Peyer's patch (tissue), 4 donors: ENCODE data around the gene SKA3. TPM values are rescaled to one million over a fixed set of nuclear protein-coding genes. Genes with fewer than 3 reads are reported as not detected.
"Not testable (repeated sequence)": the region's sequence is repeated elsewhere in the genome, so short reads cannot be mapped to it uniquely, and the experiment has no call there.

Source experiments
- DNase-seq, 3 donors: peaks; one replicate each; pipeline ENCODE4 v3.0.0-alpha.2; 2017 to 2019
- H3K27ac ChIP-seq, 4 donors: fragments of 200-600 bp; sonication (generic); one replicate each; pipeline ENCODE4 v1.5.1; 2016 to 2019
- H3K27me3 ChIP-seq, 2 donors: fragments of 200-600 bp; sonication (generic); one replicate each; pipeline ENCODE4 v1.5.1; 2019
- H3K36me3 ChIP-seq, 3 donors: fragments of 200-600 bp; sonication (generic); one replicate each; pipeline ENCODE4 v1.5.1; 2016 to 2019
- H3K4me1 ChIP-seq, 4 donors: fragments of 200-600 bp; sonication (generic); one replicate each; pipeline ENCODE4 v1.5.1; 2016 to 2019
- H3K4me3 ChIP-seq, 4 donors: fragments of 200-600 bp; sonication (generic); 1 replicate in 3 of 4; 2 replicates in 1 of 4; pipeline ENCODE4 v1.5.1; 2016 to 2019; ENCODE audit warnings: mild to moderate bottlenecking in 1 of 4
- H3K9me3 ChIP-seq, 4 donors: fragments of 200-600 bp; sonication (generic); one replicate each; pipeline ENCODE4 v1.5.1; 2016 to 2019; ENCODE audit warnings: mild to moderate bottlenecking in 1 of 4
- POLR2A ChIP-seq, 2 donors: fragments of 450-650 bp; IDR thresholded peaks; one replicate each; pipeline ENCODE4 v1.5.1; 2017; ENCODE audit warnings: antibody characterized with exemption in 2 of 2, mild to moderate bottlenecking in 2 of 2, moderate library complexity in 2 of 2
- total RNA-seq, 4 donors: library from RNA; depleted of rRNA; stranded (reverse); fragments of >200 nt; gene quantifications; one replicate each; pipeline ENCODE4 v1.1.0, GENCODE V29; 2016
- TF ChIP-seq, protein P1 (sequence below), 6 experiments: fragments of 450-650 bp in 4 of 6; fragments of 200-600 bp in 2 of 6; sonication (generic) in 1 of 6; IDR thresholded peaks; one replicate each; pipeline ENCODE4 v1.5.1; 2017 to 2019; ENCODE audit warnings: antibody characterized with exemption in 6 of 6, mild to moderate bottlenecking in 3 of 6, moderate library complexity in 1 of 6

SKA3 gene
- 1 to 10 TPM; 1.1 to 6.6 (median 1.4) TPM for total RNA-seq

- Histone ChIP-seq H3K9me3 (no peaks in the 10 kb centered on the region), H3K4me3 (peak within 1 kb of the TSS; percentile 67 to 86 (median 76)), H3K27me3 (no peaks in the 10 kb centered on the region), H3K4me1 (peaks cover 0 to 13% (median 5%) of the 10 kb centered on the region in 4 donors), H3K36me3 (no peaks in the 10 kb centered on the region), H3K27ac (peak within 1 kb of the TSS; percentile 84 to 97 (median 96))
- peak; percentile 92 to 95 for TF ChIP-seq POLR2A (IDR thresholded peaks at IDR 0.05)
- TF ChIP-seq, protein P1, sequence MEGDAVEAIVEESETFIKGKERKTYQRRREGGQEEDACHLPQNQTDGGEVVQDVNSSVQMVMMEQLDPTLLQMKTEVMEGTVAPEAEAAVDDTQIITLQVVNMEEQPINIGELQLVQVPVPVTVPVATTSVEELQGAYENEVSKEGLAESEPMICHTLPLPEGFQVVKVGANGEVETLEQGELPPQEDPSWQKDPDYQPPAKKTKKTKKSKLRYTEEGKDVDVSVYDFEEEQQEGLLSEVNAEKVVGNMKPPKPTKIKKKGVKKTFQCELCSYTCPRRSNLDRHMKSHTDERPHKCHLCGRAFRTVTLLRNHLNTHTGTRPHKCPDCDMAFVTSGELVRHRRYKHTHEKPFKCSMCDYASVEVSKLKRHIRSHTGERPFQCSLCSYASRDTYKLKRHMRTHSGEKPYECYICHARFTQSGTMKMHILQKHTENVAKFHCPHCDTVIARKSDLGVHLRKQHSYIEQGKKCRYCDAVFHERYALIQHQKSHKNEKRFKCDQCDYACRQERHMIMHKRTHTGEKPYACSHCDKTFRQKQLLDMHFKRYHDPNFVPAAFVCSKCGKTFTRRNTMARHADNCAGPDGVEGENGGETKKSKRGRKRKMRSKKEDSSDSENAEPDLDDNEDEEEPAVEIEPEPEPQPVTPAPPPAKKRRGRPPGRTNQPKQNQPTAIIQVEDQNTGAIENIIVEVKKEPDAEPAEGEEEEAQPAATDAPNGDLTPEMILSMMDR (IDR thresholded peaks at IDR 0.05) = peak in 4 of 6 experiments; percentile 31 to 52 (median 40)
- DNase-seq = peak; percentile 88 to 96 (median 96)
Observed at GRCh38 chr13:21176215-21176981, at the start of gene SKA3, which contains the start of gene MRPL57. SKA3 (minus strand) TSS chr13:21176552; CDS start chr13:21176477, 75 bp downstream. MRPL57 (plus strand) TSS chr13:21176658; CDS start chr13:21176917, 259 bp downstream.

DNA sequence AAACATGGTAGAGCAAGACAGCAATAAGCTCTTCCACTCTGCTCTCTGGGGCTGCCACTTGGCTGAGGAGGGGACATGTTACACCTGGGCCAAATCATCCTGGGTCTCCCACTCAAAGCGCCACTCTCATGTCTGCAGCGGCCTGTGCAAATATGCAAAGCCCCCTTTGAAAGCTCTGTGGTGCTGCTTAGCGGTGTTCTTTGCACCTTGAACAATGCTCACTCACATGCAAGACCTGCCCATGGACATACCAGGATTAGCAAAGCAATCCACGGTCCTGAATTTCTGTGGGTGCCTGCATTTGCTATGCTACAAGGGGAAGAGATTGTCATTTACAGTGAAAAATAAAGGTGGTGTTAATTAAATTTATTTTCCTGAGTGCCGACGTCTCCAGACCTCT lies 48.7 kb upstream of the SKA3 start:
- no peak for DNase-seq
- Histone ChIP-seq H3K4me3 (no peak overlapping the region), H3K4me1 (no peaks in the 10 kb centered on the region), H3K27me3 (no peaks in the 10 kb centered on the region), H3K36me3 (no peaks in the 10 kb centered on the region), H3K9me3 (no peaks in the 10 kb centered on the region), H3K27ac (no peak overlapping the region)
- TF ChIP-seq, protein P1 (IDR thresholded peaks at IDR 0.05) = no peak
- no peak for TF ChIP-seq POLR2A (IDR thresholded peaks at IDR 0.05)

DNA sequence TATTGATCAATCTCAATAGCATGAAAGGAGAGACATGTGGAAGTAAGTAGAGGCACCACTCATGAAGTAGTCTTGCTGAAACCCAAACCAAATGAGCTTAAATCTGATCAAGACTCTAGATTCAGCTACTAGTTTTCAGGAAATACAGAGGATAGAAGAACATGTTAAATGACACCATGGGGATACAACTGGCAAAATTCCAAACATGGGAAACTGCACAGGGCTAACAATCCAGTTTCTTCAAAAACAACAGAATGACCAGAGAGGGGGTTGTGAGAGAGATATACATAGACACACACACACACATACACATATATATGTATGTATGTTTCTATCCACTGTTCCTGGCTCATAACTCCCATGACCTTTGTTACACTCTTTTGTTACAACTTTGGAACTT lies 44.9 kb upstream of the SKA3 start:
- Histone ChIP-seq H3K4me1 (no peaks in the 10 kb centered on the region), H3K27ac (no peak overlapping the region), H3K9me3 (no peaks in the 10 kb centered on the region), H3K4me3 (no peak overlapping the region), H3K36me3 (no peaks in the 10 kb centered on the region), H3K27me3 (no peaks in the 10 kb centered on the region)
- no peak for DNase-seq
- TF ChIP-seq, protein P1 (IDR thresholded peaks at IDR 0.05) = no peak
- TF ChIP-seq POLR2A (IDR thresholded peaks at IDR 0.05) = no peak

- H3K9me3 ChIP-seq, H3K27me3 ChIP-seq, DNase-seq, H3K36me3 ChIP-seq, H3K27ac ChIP-seq, H3K4me1 ChIP-seq, H3K4me3 ChIP-seq: not testable (repeated sequence)
Observed at GRCh38 chr13:21219716-21220115, 43.4 kb upstream of the SKA3 start.

GRCh38 chr13:21219036-21219381 lies 42.7 kb upstream of the SKA3 start:
- no peak overlapping the region for H3K27ac ChIP-seq
- no peaks in the 10 kb centered on the region for H3K27me3 ChIP-seq
- H3K4me3 ChIP-seq = no peak overlapping the region
- H3K4me1 ChIP-seq = no peaks in the 10 kb centered on the region
- H3K9me3 ChIP-seq = no peaks in the 10 kb centered on the region
- no peak for DNase-seq
- no peak for TF ChIP-seq POLR2A (IDR thresholded peaks at IDR 0.05)
- TF ChIP-seq, protein P1 (IDR thresholded peaks at IDR 0.05) = no peak
- no peaks in the 10 kb centered on the region for H3K36me3 ChIP-seq

- DNase-seq = no peak
- Histone ChIP-seq H3K27ac (no peak overlapping the region), H3K9me3 (no peaks in the 10 kb centered on the region), H3K27me3 (no peaks in the 10 kb centered on the region), H3K4me1 (no peaks in the 10 kb centered on the region), H3K36me3 (no peaks in the 10 kb centered on the region), H3K4me3 (no peak overlapping the region)
- no peak for TF ChIP-seq POLR2A (IDR thresholded peaks at IDR 0.05)
- TF ChIP-seq, protein P1 (IDR thresholded peaks at IDR 0.05) = no peak
Observed at GRCh38 chr13:21218351-21219035, 42.1 kb upstream of the SKA3 start.
